ENCODE results near the gene SLCO3A1.

DNA sequence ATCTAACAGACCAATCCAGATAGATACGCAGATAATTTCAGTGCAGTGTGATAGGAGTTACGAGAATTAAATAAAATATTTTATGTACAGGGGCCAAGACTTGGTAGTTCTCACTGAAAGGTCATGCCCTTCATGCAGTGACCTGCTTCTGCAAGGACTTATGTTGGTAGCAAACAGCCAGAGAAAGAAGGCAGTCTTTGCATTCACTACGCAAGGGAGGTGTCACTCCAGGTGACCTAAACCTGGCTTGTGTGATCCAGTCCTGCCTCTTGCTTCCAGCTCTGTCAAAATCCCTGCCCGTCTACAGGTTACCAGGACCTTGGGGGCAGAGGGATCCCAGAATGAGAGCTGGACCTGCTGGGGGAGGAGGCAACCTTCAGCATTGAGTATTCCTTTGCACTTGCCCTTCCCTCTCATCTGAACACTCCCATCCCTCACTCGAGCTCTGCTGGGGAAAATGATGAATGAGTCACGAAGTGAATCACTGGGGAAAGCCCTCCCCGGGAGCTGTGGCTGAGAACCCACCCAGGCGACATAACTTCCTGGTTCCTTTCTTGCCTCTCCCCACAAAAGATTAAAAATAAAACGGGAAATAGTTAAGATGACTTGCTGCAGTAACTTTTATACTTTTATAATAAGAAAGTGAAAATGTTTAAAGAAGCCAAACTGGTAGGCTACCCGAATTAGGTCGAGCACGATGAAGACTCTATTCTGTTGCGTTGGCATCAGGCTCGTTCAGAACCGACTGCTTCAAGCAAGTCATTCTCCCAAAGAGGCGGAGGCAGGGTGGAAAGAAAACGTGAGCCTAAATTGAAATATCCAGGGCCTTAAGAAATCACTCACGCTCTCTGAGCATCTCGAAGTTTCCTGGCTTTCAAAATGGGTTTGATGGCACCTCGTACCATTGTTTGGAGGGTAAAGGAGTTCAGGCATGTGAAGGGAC is 216.1 kb downstream of the SLCO3A1 start:
- TF ChIP-seq CTCF (IDR thresholded peaks at IDR 0.05) (no peak), POLR2A (IDR thresholded peaks at IDR 0.05) (no peak)
